ENCODE measurements around the gene TRIO. TPM values are rescaled to one million over a fixed set of nuclear protein-coding genes. Genes with fewer than 3 reads are reported as not detected.

Gene TRIO
- total RNA-seq, 1 donor from 2014 or later: 223 TPM

- no peak overlapping the region for H3K27ac Mint-ChIP-seq
- ChIA-PET CTCF (no interaction called here), POLR2A (no interaction called here)
- intact Hi-C loops (cut with micrococcal nuclease): no loop called here
- peaks cover 14% of the 10 kb centered on the region for H3K9me3 Mint-ChIP-seq
- H3K36me3 Mint-ChIP-seq (ENCODE audit: low read depth): no peaks in the 10 kb centered on the region
- no peak overlapping the region for H3K4me3 Mint-ChIP-seq
- peaks cover 19% of the 10 kb centered on the region for H3K4me1 Mint-ChIP-seq
- ATAC-seq (ENCODE audit: low read depth): no peak
- no peak for DNase-seq
- TF ChIP-seq, protein P1, sequence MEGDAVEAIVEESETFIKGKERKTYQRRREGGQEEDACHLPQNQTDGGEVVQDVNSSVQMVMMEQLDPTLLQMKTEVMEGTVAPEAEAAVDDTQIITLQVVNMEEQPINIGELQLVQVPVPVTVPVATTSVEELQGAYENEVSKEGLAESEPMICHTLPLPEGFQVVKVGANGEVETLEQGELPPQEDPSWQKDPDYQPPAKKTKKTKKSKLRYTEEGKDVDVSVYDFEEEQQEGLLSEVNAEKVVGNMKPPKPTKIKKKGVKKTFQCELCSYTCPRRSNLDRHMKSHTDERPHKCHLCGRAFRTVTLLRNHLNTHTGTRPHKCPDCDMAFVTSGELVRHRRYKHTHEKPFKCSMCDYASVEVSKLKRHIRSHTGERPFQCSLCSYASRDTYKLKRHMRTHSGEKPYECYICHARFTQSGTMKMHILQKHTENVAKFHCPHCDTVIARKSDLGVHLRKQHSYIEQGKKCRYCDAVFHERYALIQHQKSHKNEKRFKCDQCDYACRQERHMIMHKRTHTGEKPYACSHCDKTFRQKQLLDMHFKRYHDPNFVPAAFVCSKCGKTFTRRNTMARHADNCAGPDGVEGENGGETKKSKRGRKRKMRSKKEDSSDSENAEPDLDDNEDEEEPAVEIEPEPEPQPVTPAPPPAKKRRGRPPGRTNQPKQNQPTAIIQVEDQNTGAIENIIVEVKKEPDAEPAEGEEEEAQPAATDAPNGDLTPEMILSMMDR (IDR thresholded peaks at IDR 0.05): no peak
- peaks cover 19% of the 10 kb centered on the region for H3K27me3 Mint-ChIP-seq
Observed at GRCh38 chr5:14556015-14556414, 412.9 kb downstream of the TRIO start.

- Mint-ChIP-seq H3K4me1 (peaks cover 20% of the 10 kb centered on the region), H3K27me3 (peaks cover 16% of the 10 kb centered on the region), H3K36me3 (ENCODE audit: low read depth) (no peaks in the 10 kb centered on the region), H3K4me3 (no peak overlapping the region), H3K9me3 (peaks cover 14% of the 10 kb centered on the region), H3K27ac (no peak overlapping the region)
- ChIA-PET POLR2A (no interaction called here), CTCF (no interaction called here)
- TF ChIP-seq, protein P1 (IDR thresholded peaks at IDR 0.05): no peak
- intact Hi-C loops (cut with micrococcal nuclease): no loop called here
- DNase-seq (no peak), ATAC-seq (ENCODE audit: low read depth) (no peak)
Observed at GRCh38 chr5:14557203-14557770, 414.1 kb downstream of the TRIO start.

DNA sequence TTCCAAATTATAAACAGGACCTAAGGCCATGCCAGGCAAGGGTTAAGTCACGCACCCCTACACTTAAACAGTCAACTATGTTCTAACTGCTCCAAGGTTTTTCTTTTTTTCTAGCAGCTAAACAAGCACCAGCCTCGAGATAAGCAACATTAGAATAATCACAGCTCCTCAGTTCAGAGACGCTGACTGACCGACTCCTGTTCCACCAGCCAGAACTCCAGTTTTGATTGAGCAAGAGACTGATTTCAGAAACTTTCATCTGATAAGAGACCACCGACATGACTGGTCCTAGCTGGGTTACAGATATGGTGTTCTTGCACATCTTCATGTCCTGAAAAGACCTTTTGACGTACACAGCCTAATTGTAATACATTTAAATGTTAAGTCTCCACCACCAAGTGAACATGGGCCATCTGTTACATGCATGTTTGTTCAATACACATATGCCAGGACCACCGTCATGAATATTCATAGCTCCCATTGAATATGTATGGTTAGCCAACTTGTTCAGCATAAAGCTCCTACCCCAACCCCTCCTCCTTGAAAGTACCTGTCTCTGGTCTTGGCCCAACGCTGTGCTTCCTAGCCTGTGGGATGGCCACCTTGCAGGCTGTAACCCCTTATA is 414.8 kb downstream of the TRIO start:
- intact Hi-C loops (cut with micrococcal nuclease): no loop called here
- TF ChIP-seq, protein P1 (IDR thresholded peaks at IDR 0.05): no peak
- H3K27me3 Mint-ChIP-seq: peaks cover 16% of the 10 kb centered on the region
- POLR2A ChIA-PET: no interaction called here
- CTCF ChIA-PET: no interaction called here
- H3K27ac Mint-ChIP-seq: no peak overlapping the region
- ATAC-seq (ENCODE audit: low read depth) (no peak), DNase-seq (no peak)
- H3K4me1 Mint-ChIP-seq: peaks cover 20% of the 10 kb centered on the region
- peaks cover 11% of the 10 kb centered on the region for H3K9me3 Mint-ChIP-seq
- no peak overlapping the region for H3K4me3 Mint-ChIP-seq
- no peaks in the 10 kb centered on the region for H3K36me3 Mint-ChIP-seq (ENCODE audit: low read depth)

Other genes starting within 250 kb of the TRIO start
- gene DNAH5, start 198.7 kb upstream of the TRIO start, total RNA-seq: not detected in 2 replicates